CD14-positive monocyte (primary cell): ENCODE results near the gene RIMOC1. TPM values are rescaled to one million over a fixed set of nuclear protein-coding genes. Genes with fewer than 3 reads are reported as not detected.

ENCODE experiments used
- DNase-seq, 3 donors: peaks; one replicate each; pipeline ENCODE4 v3.0.0-alpha.2; 2011 to 2022
- H2AFZ ChIP-seq: 2 replicates; pipeline ENCODE4 v1.6.0; 2012; ENCODE audit warnings: mild to moderate bottlenecking, low read depth, low read length, inconsistent platforms; ENCODE audit not compliant: insufficient read depth, poor library complexity, severe bottlenecking
- H3K27ac ChIP-seq, 2 donors: 1 replicate in 1 of 2; 2 replicates in 1 of 2; pipeline ENCODE4 v1.5.1; 2012 to 2013; ENCODE audit warnings: low read length in 2 of 2, control low read depth in 1 of 2, inconsistent platforms in 1 of 2, low read depth in 1 of 2, mild to moderate bottlenecking in 1 of 2
- H3K27me3 ChIP-seq, 2 donors: one replicate each; pipeline versions ENCODE4 v1.6.0 to v1.6.1; 2011 to 2013; ENCODE audit warnings: low read length in 2 of 2; ENCODE audit not compliant: control insufficient read depth in 2 of 2, insufficient read depth in 2 of 2
- H3K36me3 ChIP-seq, 2 donors: replicated peaks in 1 of 2; 1 replicate in 1 of 2; 2 replicates in 1 of 2; pipeline versions ENCODE4 v1.5.1 to v1.6.1; 2012 to 2013; ENCODE audit warnings: low read length in 2 of 2, control low read depth in 1 of 2, inconsistent platforms in 1 of 2, mild to moderate bottlenecking in 1 of 2; ENCODE audit not compliant: insufficient read depth in 2 of 2, control insufficient read depth in 1 of 2
- H3K4me1 ChIP-seq, 2 donors: 1 replicate in 1 of 2; 2 replicates in 1 of 2; pipeline versions ENCODE4 v1.5.1 to v1.6.1; 2012 to 2013; ENCODE audit warnings: low read length in 2 of 2, control low read depth in 1 of 2, inconsistent platforms in 1 of 2, mild to moderate bottlenecking in 1 of 2, moderate library complexity in 1 of 2; ENCODE audit not compliant: insufficient read depth in 2 of 2, control insufficient read depth in 1 of 2
- H3K4me2 ChIP-seq: replicated peaks from 2 replicates; pipeline ENCODE3; 2012; ENCODE audit warnings: low read length, moderate library complexity, mild to moderate bottlenecking; ENCODE audit not compliant: poor library complexity, severe bottlenecking; ENCODE audit errors: extremely low read depth
- H3K4me3 ChIP-seq, 3 experiments: fragments of 200-600 bp in 1 of 3; sonication (generic) in 1 of 3; replicated peaks in 1 of 3; 1 replicate in 2 of 3; 2 replicates in 1 of 3; pipeline ENCODE4 v1.5.1; 2011 to 2013; ENCODE audit warnings: low read length in 3 of 3, mild to moderate bottlenecking in 3 of 3, control low read depth in 2 of 3, low read depth in 2 of 3, inconsistent platforms in 1 of 3, moderate library complexity in 1 of 3
- H3K79me2 ChIP-seq: 2 replicates; pipeline ENCODE4 v1.6.0; 2012; ENCODE audit warnings: mild to moderate bottlenecking, control low read depth, inconsistent platforms, low read length, moderate library complexity; ENCODE audit not compliant: insufficient read depth
- H3K9ac ChIP-seq: 2 replicates; pipeline ENCODE4 v1.6.0; 2017; ENCODE audit warnings: low read length, mild to moderate bottlenecking; ENCODE audit not compliant: insufficient read depth, poor library complexity, severe bottlenecking
- H3K9me3 ChIP-seq, 2 donors: replicated peaks in 1 of 2; 1 replicate in 1 of 2; 2 replicates in 1 of 2; pipeline versions ENCODE4 v1.5.1 to v1.6.1; 2012 to 2013; ENCODE audit warnings: low read length in 2 of 2, control low read depth in 1 of 2; ENCODE audit not compliant: control insufficient read depth in 1 of 2, insufficient read depth in 1 of 2
- H4K20me1 ChIP-seq: 2 replicates; pipeline ENCODE4 v1.6.0; 2012; ENCODE audit warnings: mild to moderate bottlenecking, low read length, control low read depth, moderate library complexity; ENCODE audit not compliant: insufficient read depth
- H3K27ac Mint-ChIP-seq, 7 donors: one replicate each; pipeline ENCODE4 v1.8.0; 2020; ENCODE audit warnings: mild to moderate bottlenecking in 7 of 7, mixed read lengths in 7 of 7, moderate library complexity in 6 of 7, inconsistent platforms in 2 of 7
- H3K27me3 Mint-ChIP-seq, 3 donors: one replicate each; pipeline ENCODE4 v1.8.0; 2021 to 2022; ENCODE audit warnings: low read depth in 3 of 3, mild to moderate bottlenecking in 3 of 3, mixed read lengths in 3 of 3, moderate library complexity in 3 of 3, inconsistent platforms in 1 of 3
- H3K36me3 Mint-ChIP-seq, 2 donors: one replicate each; pipeline ENCODE4 v1.8.0; 2020; ENCODE audit warnings: mixed read lengths in 2 of 2, inconsistent platforms in 1 of 2, mild to moderate bottlenecking in 1 of 2
- H3K4me1 Mint-ChIP-seq: one replicate; pipeline ENCODE4 v1.8.0; 2020; ENCODE audit warnings: mild to moderate bottlenecking, mixed read lengths
- H3K4me3 Mint-ChIP-seq, 2 donors: one replicate each; pipeline ENCODE4 v1.8.0; 2020; ENCODE audit warnings: mild to moderate bottlenecking in 2 of 2, mixed read lengths in 2 of 2, moderate library complexity in 1 of 2
- H3K9me3 Mint-ChIP-seq, 7 donors: one replicate each; pipeline ENCODE4 v1.8.0; 2020 to 2022; ENCODE audit warnings: mixed read lengths in 7 of 7, mild to moderate bottlenecking in 6 of 7, moderate library complexity in 6 of 7, inconsistent platforms in 2 of 7
- WGBS: methylation state at CpG from one replicate; pipeline ENCODE4 v1.1.5; 2013; ENCODE audit warnings: missing lambda C conversion rate; ENCODE audit not compliant: insufficient coverage; 5-methylcytosine and 5-hydroxymethylcytosine counted together
- intact Hi-C, 2 donors: fragments of 100-400 bp; cut with micrococcal nuclease; formaldehyde crosslinking; loops; one replicate each; pipeline versions ENCODE4 v1.15.0 to v1.15.1; 2023
- polyA plus RNA-seq, 3 donors: library from polyadenylated mRNA; depleted of rRNA in 1 of 3; unstranded in 2 of 3; stranded (reverse) in 1 of 3; fragments of 300-500 nt in 2 of 3; fragments of >200 nt in 1 of 3; fragmentation: Illumina TruSeq in 2 of 3; gene quantifications; 1 replicate in 2 of 3; 2 replicates in 1 of 3; pipeline ENCODE4 v1.2.3, GENCODE V29; 2012 to 2021
- TF ChIP-seq, protein P1 (sequence below): fragments of 200-600 bp; IDR thresholded peaks from one replicate; pipeline ENCODE4 v1.8.0; 2022; ENCODE audit warnings: antibody characterized with exemption, mild to moderate bottlenecking

The RIMOC1 gene
- polyA plus RNA-seq, 3 donors = 4.6 to 15.3 (median 11.2) TPM

DNA sequence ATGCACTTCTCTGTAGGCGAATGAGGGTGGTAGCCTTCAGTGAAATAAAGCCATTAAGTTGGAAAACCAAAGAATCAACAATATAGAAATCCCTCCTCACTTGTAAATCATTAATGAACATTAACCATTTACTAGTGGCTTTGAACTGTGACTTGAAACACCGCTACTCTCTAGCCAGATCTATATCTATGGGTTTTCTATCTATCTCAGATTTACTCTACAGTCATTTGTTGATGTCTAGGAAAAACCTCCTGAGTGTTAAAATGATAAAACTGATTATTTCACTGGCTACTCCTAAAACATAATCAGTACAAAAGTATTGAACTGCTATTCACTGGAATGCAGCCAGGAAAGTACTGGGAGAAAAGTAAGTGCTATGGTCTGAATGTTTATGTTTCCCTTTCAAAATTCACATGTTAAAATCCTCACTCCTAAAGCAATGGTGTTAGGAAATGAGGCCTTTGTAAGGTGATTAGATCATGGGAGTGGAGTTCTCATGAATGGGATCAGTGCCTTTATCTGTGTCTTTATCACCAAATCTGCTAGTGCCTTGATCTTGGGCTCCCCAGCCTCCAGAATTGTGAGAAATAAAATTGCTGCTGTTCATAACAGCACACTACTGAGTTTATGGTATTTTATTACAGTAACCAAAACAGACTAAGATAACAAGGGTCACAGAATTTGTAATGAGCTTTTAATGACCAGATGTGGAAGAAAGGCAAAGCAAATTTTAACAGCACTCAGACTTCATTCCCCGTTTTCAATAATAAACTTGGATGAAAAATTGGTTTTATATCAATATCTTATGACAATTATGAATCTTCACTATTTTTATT is 25.3 kb upstream of the RIMOC1 start:
- Histone ChIP-seq H3K36me3 (no peaks in the 10 kb centered on the region), H3K27ac (no peak overlapping the region), H4K20me1 (no peaks in the 10 kb centered on the region), H3K9me3 (no peaks in the 10 kb centered on the region), H3K79me2 (no peaks in the 10 kb centered on the region), H3K9ac (no peak overlapping the region), H3K4me2 (no peak overlapping the region), H3K4me1 (no peaks in the 10 kb centered on the region), H3K4me3 (no peak overlapping the region), H2AFZ (no peak overlapping the region), H3K27me3 (no peaks in the 10 kb centered on the region)
- no peaks in the 10 kb centered on the region for H3K4me1 Mint-ChIP-seq
- TF ChIP-seq, protein P1, sequence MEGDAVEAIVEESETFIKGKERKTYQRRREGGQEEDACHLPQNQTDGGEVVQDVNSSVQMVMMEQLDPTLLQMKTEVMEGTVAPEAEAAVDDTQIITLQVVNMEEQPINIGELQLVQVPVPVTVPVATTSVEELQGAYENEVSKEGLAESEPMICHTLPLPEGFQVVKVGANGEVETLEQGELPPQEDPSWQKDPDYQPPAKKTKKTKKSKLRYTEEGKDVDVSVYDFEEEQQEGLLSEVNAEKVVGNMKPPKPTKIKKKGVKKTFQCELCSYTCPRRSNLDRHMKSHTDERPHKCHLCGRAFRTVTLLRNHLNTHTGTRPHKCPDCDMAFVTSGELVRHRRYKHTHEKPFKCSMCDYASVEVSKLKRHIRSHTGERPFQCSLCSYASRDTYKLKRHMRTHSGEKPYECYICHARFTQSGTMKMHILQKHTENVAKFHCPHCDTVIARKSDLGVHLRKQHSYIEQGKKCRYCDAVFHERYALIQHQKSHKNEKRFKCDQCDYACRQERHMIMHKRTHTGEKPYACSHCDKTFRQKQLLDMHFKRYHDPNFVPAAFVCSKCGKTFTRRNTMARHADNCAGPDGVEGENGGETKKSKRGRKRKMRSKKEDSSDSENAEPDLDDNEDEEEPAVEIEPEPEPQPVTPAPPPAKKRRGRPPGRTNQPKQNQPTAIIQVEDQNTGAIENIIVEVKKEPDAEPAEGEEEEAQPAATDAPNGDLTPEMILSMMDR = no peak
- no CpG with 5 or more reads among the region's 3 CpGs for WGBS
- no peak for DNase-seq
- no peak overlapping the region for H3K4me3 Mint-ChIP-seq
- no peaks in the 10 kb centered on the region for H3K9me3 Mint-ChIP-seq
- H3K27me3 Mint-ChIP-seq = peaks cover 3 to 8% (median 5%) of the 10 kb centered on the region in 3 donors
- intact Hi-C loops = loop anchor here in 1 of 2 donors (10.0 kb wide), 1 partner anchor 46 kb away; the partner anchor contains the start of gene FBXO4
- no peak overlapping the region for H3K27ac Mint-ChIP-seq
- no peaks in the 10 kb centered on the region for H3K36me3 Mint-ChIP-seq

GRCh38 chr5:41882765-41883164 is 21.4 kb upstream of the RIMOC1 start:
- Histone ChIP-seq H3K27ac (no peak overlapping the region), H4K20me1 (no peaks in the 10 kb centered on the region), H2AFZ (no peak overlapping the region), H3K9me3 (no peaks in the 10 kb centered on the region), H3K4me1 (no peaks in the 10 kb centered on the region), H3K79me2 (no peaks in the 10 kb centered on the region), H3K4me2 (no peak overlapping the region), H3K27me3 (peaks cover 0 to 1% of the 10 kb centered on the region in 2 donors), H3K36me3 (no peaks in the 10 kb centered on the region), H3K4me3 (no peak overlapping the region), H3K9ac (no peak overlapping the region)
- Mint-ChIP-seq H3K9me3 (no peaks in the 10 kb centered on the region), H3K36me3 (no peaks in the 10 kb centered on the region), H3K27me3 (peaks cover 0 to 7% (median 3%) of the 10 kb centered on the region in 3 donors), H3K4me1 (no peaks in the 10 kb centered on the region), H3K27ac (no peak overlapping the region), H3K4me3 (no peak overlapping the region)
- DNase-seq = no peak
- TF ChIP-seq, protein P1 = no peak
- 94% methylated on average over 5 of the region's 5 CpGs for WGBS
- intact Hi-C loops = no loop called here
